Inferior parietal cortex (tissue), 1 donor: ENCODE measurements around the gene FGF1.

ENCODE experiments used
- DNase-seq: peaks from one replicate; pipeline ENCODE4 v3.0.0-alpha.2; 2016; ENCODE audit errors: extremely low spot score

The FGF1 gene

GRCh38 chr5:142644127-142644526 is 41.8 kb downstream of the FGF1 start:
- no peak for DNase-seq

GRCh38 chr5:142643634-142644033 is 42.3 kb downstream of the FGF1 start:
- DNase-seq: no peak

- DNase-seq: no peak
Measured at GRCh38 chr5:142642427-142642826, 43.5 kb downstream of the FGF1 start.

- no peak for DNase-seq
Measured at GRCh38 chr5:142641711-142642110, 44.2 kb downstream of the FGF1 start.

- no peak for DNase-seq
Measured at GRCh38 chr5:142640316-142641005, 45.4 kb downstream of the FGF1 start.

- DNase-seq: no peak
Measured at GRCh38 chr5:142639455-142639854, 46.4 kb downstream of the FGF1 start.

GRCh38 chr5:142637871-142638270 is 48.0 kb downstream of the FGF1 start:
- no peak for DNase-seq

- DNase-seq: no peak
Measured at GRCh38 chr5:142636698-142637324, 49.1 kb downstream of the FGF1 start.

- no peak for DNase-seq
Measured at GRCh38 chr5:142636093-142636492, 49.8 kb downstream of the FGF1 start.

- no peak for DNase-seq
Measured at GRCh38 chr5:142634216-142635011, 51.5 kb downstream of the FGF1 start.

GRCh38 chr5:142630927-142631539 is 54.9 kb downstream of the FGF1 start:
- no peak for DNase-seq

- no peak for DNase-seq
Measured at GRCh38 chr5:142627383-142628217, 58.3 kb downstream of the FGF1 start.

- no peak for DNase-seq
Measured at GRCh38 chr5:142626786-142627185, 59.1 kb downstream of the FGF1 start.

- DNase-seq: no peak
Measured at GRCh38 chr5:142626099-142626498, 59.8 kb downstream of the FGF1 start.

- no peak for DNase-seq
Measured at GRCh38 chr5:142621227-142621626, 64.7 kb downstream of the FGF1 start.

- no peak for DNase-seq
Measured at GRCh38 chr5:142619815-142620214, 66.1 kb downstream of the FGF1 start.

GRCh38 chr5:142618130-142618523 is 67.8 kb downstream of the FGF1 start:
- no peak for DNase-seq

GRCh38 chr5:142617416-142618129 is 68.3 kb downstream of the FGF1 start:
- DNase-seq: no peak

GRCh38 chr5:142615948-142616347 is 69.9 kb downstream of the FGF1 start:
- no peak for DNase-seq

GRCh38 chr5:142614054-142614453 is 71.8 kb downstream of the FGF1 start:
- DNase-seq: no peak

- no peak for DNase-seq
Measured at GRCh38 chr5:142613271-142613671, 72.6 kb downstream of the FGF1 start.
